HEK293T (cell line): ENCODE data around the gene HGD.

Experiments used
- ARNT ChIP-seq: fragments of 450-650 bp; IDR thresholded peaks from 2 replicates; pipeline ENCODE4 v1.6.1; 2017; ENCODE audit warnings: mild to moderate bottlenecking
- FOXK2 ChIP-seq: fragments of 450-650 bp; IDR thresholded peaks from 2 replicates; pipeline ENCODE4 v1.6.1; 2016; ENCODE audit warnings: mild to moderate bottlenecking
- FOXM1 ChIP-seq: fragments of 450-650 bp; IDR thresholded peaks from 2 replicates; pipeline ENCODE4 v1.6.1; 2017; ENCODE audit warnings: mild to moderate bottlenecking, borderline replicate concordance
- NFRKB ChIP-seq: fragments of 450-650 bp; IDR thresholded peaks from 2 replicates; pipeline ENCODE4 v1.6.1; 2016; ENCODE audit warnings: mild to moderate bottlenecking, moderate library complexity
- PKNOX1 ChIP-seq: fragments of 450-650 bp; IDR thresholded peaks from 2 replicates; pipeline ENCODE4 v1.6.1; 2016
- SP1 ChIP-seq: fragments of 450-650 bp; IDR thresholded peaks from 2 replicates; pipeline ENCODE4 v1.6.1; 2017
- TARDBP ChIP-seq: fragments of 450-650 bp; IDR thresholded peaks from 2 replicates; pipeline ENCODE4 v1.6.1; 2016

GRCh38 chr3:120642368-120642948, 39.6 kb downstream of the HGD start:
- no peak for TF ChIP-seq ARNT
- TF ChIP-seq PKNOX1: no peak
- TF ChIP-seq SP1: no peak
- no peak for TF ChIP-seq FOXK2
- TF ChIP-seq TARDBP: no peak
- TF ChIP-seq NFRKB: no peak
- no peak for TF ChIP-seq FOXM1
